GM19035 (cell line): ENCODE results near the gene TTL.
"Not testable (repeated sequence)": the region's sequence is repeated elsewhere in the genome, so short reads cannot be mapped to it uniquely, and the experiment has no call there.

Source experiments
- ATAC-seq: cut with Tn5 transposase; IDR thresholded peaks from one replicate; pipeline ENCODE4 v1.9.1; 2021; ENCODE audit not compliant: unreplicated experiment

Gene TTL

GRCh38 chr2:112481528-112482233 lies at the start of gene TTL:
Gene TTL (plus strand): TSS chr2:112482156. CDS start chr2:112482345, 189 bp downstream.
- ATAC-seq = peak; percentile 81

- not testable (repeated sequence) for ATAC-seq
These were observed 49.6 kb upstream of the TTL start for GRCh38 chr2:112432390-112432734.

- ATAC-seq = peak; percentile 55
These were observed 49.0 kb upstream of the TTL start for GRCh38 chr2:112432735-112433479.

GRCh38 chr2:112433480-112433879 lies 48.5 kb upstream of the TTL start, which contains the start of gene RGPD8:
Gene RGPD8 (minus strand): TSS chr2:112433645. CDS start chr2:112433453, 192 bp downstream.
- peak; percentile 99 for ATAC-seq

- ATAC-seq = no peak
These were observed 47.8 kb upstream of the TTL start for GRCh38 chr2:112433932-112434730.

- not testable (repeated sequence) for ATAC-seq
These were observed 46.9 kb upstream of the TTL start for GRCh38 chr2:112434890-112435715.

GRCh38 chr2:112435716-112436431 lies 46.1 kb upstream of the TTL start:
- ATAC-seq = not testable (repeated sequence)

GRCh38 chr2:112436993-112437392 lies 45.0 kb upstream of the TTL start:
- not testable (repeated sequence) for ATAC-seq

- ATAC-seq = not testable (repeated sequence)
These were observed 44.5 kb upstream of the TTL start for GRCh38 chr2:112437405-112437831.

- not testable (repeated sequence) for ATAC-seq
These were observed 43.2 kb upstream of the TTL start for GRCh38 chr2:112438603-112439261.

GRCh38 chr2:112444256-112444655 lies 37.7 kb upstream of the TTL start:
- ATAC-seq = not testable (repeated sequence)

GRCh38 chr2:112449854-112450253 lies 32.1 kb upstream of the TTL start:
- ATAC-seq = no peak

- no peak for ATAC-seq
These were observed 30.6 kb upstream of the TTL start for GRCh38 chr2:112451317-112451716.

- no peak for ATAC-seq
These were observed 27.4 kb upstream of the TTL start for GRCh38 chr2:112454586-112454985.

GRCh38 chr2:112459372-112459771 lies 22.6 kb upstream of the TTL start:
- no peak for ATAC-seq

- ATAC-seq = no peak
These were observed 19.8 kb upstream of the TTL start for GRCh38 chr2:112462178-112462577.

GRCh38 chr2:112463256-112463655 lies 18.7 kb upstream of the TTL start:
- no peak for ATAC-seq

- ATAC-seq = no peak
These were observed 16.6 kb upstream of the TTL start for GRCh38 chr2:112465382-112465781.

GRCh38 chr2:112472547-112473263 lies 9.3 kb upstream of the TTL start:
- no peak for ATAC-seq
